Esophagus squamous epithelium (tissue), 4 donors: ENCODE data around the gene CTR9.

Experiments
- POLR2A ChIP-seq, 4 donors: fragments of 450-650 bp; IDR thresholded peaks; one replicate each; pipeline ENCODE4 v1.6.1; 2017; ENCODE audit warnings: antibody characterized with exemption in 4 of 4, mild to moderate bottlenecking in 4 of 4, moderate library complexity in 3 of 4
- TF ChIP-seq, protein P1 (sequence below), 6 experiments: fragments of 450-650 bp in 4 of 6; fragments of 200-600 bp in 2 of 6; sonication (generic) in 2 of 6; IDR thresholded peaks; one replicate each; pipeline ENCODE4 v1.5.1; 2016 to 2019; ENCODE audit warnings: antibody characterized with exemption in 6 of 6, mild to moderate bottlenecking in 4 of 6, moderate library complexity in 4 of 6

DNA sequence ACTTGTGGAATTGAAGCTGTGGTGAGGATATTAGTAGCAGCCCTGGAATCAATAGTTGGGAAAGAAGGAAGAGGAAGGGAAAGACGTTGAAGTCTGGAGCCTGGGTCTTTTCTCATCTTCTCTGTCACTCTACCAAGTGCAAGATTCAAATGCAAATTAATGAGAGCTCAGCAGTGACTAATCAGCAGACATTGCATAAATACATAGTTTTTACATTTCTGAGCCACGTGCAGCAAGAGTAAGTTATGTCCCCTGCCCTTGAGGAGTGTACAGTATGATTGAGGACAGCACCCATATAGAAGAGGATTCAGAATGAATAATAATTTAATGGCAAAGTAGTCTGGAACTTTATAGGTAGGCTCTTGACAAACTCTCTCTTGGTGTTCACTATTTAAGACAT is 23.8 kb downstream of the CTR9 start:
- TF ChIP-seq, protein P1, sequence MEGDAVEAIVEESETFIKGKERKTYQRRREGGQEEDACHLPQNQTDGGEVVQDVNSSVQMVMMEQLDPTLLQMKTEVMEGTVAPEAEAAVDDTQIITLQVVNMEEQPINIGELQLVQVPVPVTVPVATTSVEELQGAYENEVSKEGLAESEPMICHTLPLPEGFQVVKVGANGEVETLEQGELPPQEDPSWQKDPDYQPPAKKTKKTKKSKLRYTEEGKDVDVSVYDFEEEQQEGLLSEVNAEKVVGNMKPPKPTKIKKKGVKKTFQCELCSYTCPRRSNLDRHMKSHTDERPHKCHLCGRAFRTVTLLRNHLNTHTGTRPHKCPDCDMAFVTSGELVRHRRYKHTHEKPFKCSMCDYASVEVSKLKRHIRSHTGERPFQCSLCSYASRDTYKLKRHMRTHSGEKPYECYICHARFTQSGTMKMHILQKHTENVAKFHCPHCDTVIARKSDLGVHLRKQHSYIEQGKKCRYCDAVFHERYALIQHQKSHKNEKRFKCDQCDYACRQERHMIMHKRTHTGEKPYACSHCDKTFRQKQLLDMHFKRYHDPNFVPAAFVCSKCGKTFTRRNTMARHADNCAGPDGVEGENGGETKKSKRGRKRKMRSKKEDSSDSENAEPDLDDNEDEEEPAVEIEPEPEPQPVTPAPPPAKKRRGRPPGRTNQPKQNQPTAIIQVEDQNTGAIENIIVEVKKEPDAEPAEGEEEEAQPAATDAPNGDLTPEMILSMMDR (IDR thresholded peaks at IDR 0.05) = no peak
- no peak for TF ChIP-seq POLR2A (IDR thresholded peaks at IDR 0.05)
